Right lobe of liver (tissue), 6 donors: ENCODE data around the gene PYGO2. TPM values are rescaled to one million over a fixed set of nuclear protein-coding genes. Genes with fewer than 3 reads are reported as not detected.

Source experiments
- ATAC-seq, 4 donors: fragments of 200-7000 bp; cut with Tn5 transposase; one replicate each; pipeline ENCODE4 v1.9.1; 2020; ENCODE audit warnings: mild to moderate bottlenecking in 4 of 4, moderate library complexity in 4 of 4
- DNase-seq, 3 donors: peaks; one replicate each; pipeline ENCODE4 v3.0.0-alpha.2; 2020
- H3K27ac ChIP-seq, 3 donors: fragments of 200-600 bp; one replicate each; pipeline ENCODE4 v1.8.0; 2022
- H3K27me3 ChIP-seq, 2 donors: fragments of 200-600 bp; one replicate each; pipeline ENCODE4 v1.8.0; 2022
- H3K36me3 ChIP-seq, 4 donors: fragments of 200-600 bp; sonication (generic) in 1 of 4; one replicate each; pipeline versions ENCODE4 v1.5.1 to v1.8.0; 2017 to 2022; ENCODE audit warnings: control low read depth in 1 of 4
- H3K4me1 ChIP-seq, 4 donors: fragments of 200-600 bp; sonication (generic) in 1 of 4; one replicate each; pipeline versions ENCODE4 v1.5.1 to v1.8.0; 2017 to 2022; ENCODE audit warnings: control low read depth in 1 of 4
- H3K4me3 ChIP-seq, 3 donors: fragments of 200-600 bp; one replicate each; pipeline ENCODE4 v1.8.0; 2022
- H3K9me3 ChIP-seq, 4 donors: fragments of 200-600 bp; sonication (generic) in 1 of 4; one replicate each; pipeline versions ENCODE4 v1.5.1 to v1.8.0; 2017 to 2022; ENCODE audit warnings: control low read depth in 1 of 4
- CTCF ChIP-seq, 4 donors: fragments of 200-600 bp in 3 of 4; fragments of 450-650 bp in 1 of 4; IDR thresholded peaks; one replicate each; pipeline versions ENCODE4 v1.5.1 to v1.8.0; 2016 to 2022; ENCODE audit warnings: antibody characterized with exemption in 4 of 4, mild to moderate bottlenecking in 2 of 4
- POLR2A ChIP-seq: fragments of 450-650 bp; IDR thresholded peaks from one replicate; pipeline ENCODE4 v1.6.1; 2017; ENCODE audit warnings: antibody characterized with exemption, mild to moderate bottlenecking
- WGBS: methylation state at CpG from one replicate; pipeline ENCODE4 v1.1.6; 2018; ENCODE audit warnings: low coverage, low lambda C conversion rate; ENCODE audit not compliant: insufficient coverage; ENCODE audit errors: missing lambda C conversion rate; 5-methylcytosine and 5-hydroxymethylcytosine counted together
- intact Hi-C, 2 donors: fragments of 100-400 bp; cut with DNase I; formaldehyde crosslinking; loops; one replicate each; pipeline versions ENCODE4 v1.11.2 to v1.14.1; 2022
- total RNA-seq, 6 experiments: library from RNA; depleted of rRNA in 2 of 6; stranded (reverse); fragments of >200 nt in 2 of 6; fragmentation: NEBNext Ultra II Directional in 3 of 6; extraction: Animal tissue kit (Norgen Biotek cat#: 25700) in 3 of 6; gene quantifications; one replicate each; pipeline versions ENCODE4 v1.1.0 to v1.2.4, GENCODE V29; 2016 to 2023
- donor health status: DM: no; HTN: yes; CAD: no.
- donor health status: DM: no; HTN: no; CAD: no.
- donor health status: DM: no; HTN: no; CAD: no.
- donor health status: DM: no; HTN: yes; CAD: no.
- donor health status: DM: no; HTN: yes; CAD: no.

The PYGO2 gene
- total RNA-seq, 6 experiments from 2014 or later = 9.1 to 13.5 (median 10.9) TPM

- peak; percentile 86 to 89 (median 86) for ATAC-seq
- DNase-seq = peak; percentile 95 to 98 (median 98)
- peak in 3 of 4 donors; percentile 37 to 54 (median 47) for TF ChIP-seq CTCF (IDR thresholded peaks at IDR 0.05)
- TF ChIP-seq POLR2A = peak; percentile 92
- Histone ChIP-seq H3K27ac (peak within 1 kb of the TSS; percentile 99 to 100 (median 99)), H3K9me3 (no peaks in the 10 kb centered on the region), H3K27me3 (no peaks in the 10 kb centered on the region), H3K4me1 (peaks cover 0 to 28% (median 8%) of the 10 kb centered on the region in 4 donors), H3K4me3 (peak within 1 kb of the TSS; percentile 60 to 76 (median 68)), H3K36me3 (no peaks in the 10 kb centered on the region)
- 0% methylated on average over 21 of the region's 45 CpGs for WGBS
- intact Hi-C loops = no loop called here
These were observed 25.0 kb downstream of the PYGO2 start, which contains the start of gene PMVK for GRCh38 chr1:154936555-154937084. TSS of gene PMVK (minus strand) at chr1:154936719. CDS start at chr1:154936685, 34 bp downstream.

- Histone ChIP-seq H3K36me3 (no peaks in the 10 kb centered on the region), H3K9me3 (no peaks in the 10 kb centered on the region), H3K27me3 (no peaks in the 10 kb centered on the region), H3K4me3 (peak overlapping the region; percentile 60 to 76 (median 68)), H3K27ac (peak overlapping the region; percentile 99 to 100 (median 99)), H3K4me1 (peaks cover 0 to 33% (median 13%) of the 10 kb centered on the region in 4 donors)
- ATAC-seq (no peak), DNase-seq (no peak)
- intact Hi-C loops = no loop called here
- WGBS = 33% methylated on average over 26 of the region's 27 CpGs
- TF ChIP-seq CTCF (IDR thresholded peaks at IDR 0.05) = no peak
- TF ChIP-seq POLR2A = no peak
These were observed 25.6 kb downstream of the PYGO2 start for GRCh38 chr1:154935749-154936554.

- Histone ChIP-seq H3K36me3 (no peaks in the 10 kb centered on the region), H3K4me1 (peaks cover 0 to 33% (median 14%) of the 10 kb centered on the region in 4 donors), H3K27me3 (no peaks in the 10 kb centered on the region), H3K27ac (peak overlapping the region in 1 of 3 donors; percentile 12), H3K4me3 (no peak overlapping the region), H3K9me3 (no peaks in the 10 kb centered on the region)
- intact Hi-C loops = no loop called here
- WGBS = 100% methylated on average over 3 of the region's 5 CpGs
- DNase-seq = no peak
- TF ChIP-seq CTCF (IDR thresholded peaks at IDR 0.05) = no peak
- no peak for TF ChIP-seq POLR2A
- no peak for ATAC-seq
These were observed 27.1 kb downstream of the PYGO2 start for GRCh38 chr1:154934358-154934948.

GRCh38 chr1:154931940-154932487 lies 29.6 kb downstream of the PYGO2 start:
- ATAC-seq = peak; percentile 65 to 75 (median 70)
- Histone ChIP-seq H3K4me1 (peaks cover 0 to 25% (median 14%) of the 10 kb centered on the region in 4 donors), H3K27ac (peak overlapping the region; percentile 59 to 86 (median 66)), H3K36me3 (peaks cover 0 to 14% (median under 1%) of the 10 kb centered on the region in 4 donors), H3K9me3 (no peaks in the 10 kb centered on the region), H3K4me3 (no peak overlapping the region), H3K27me3 (no peaks in the 10 kb centered on the region)
- intact Hi-C loops = no loop called here
- no peak for TF ChIP-seq CTCF (IDR thresholded peaks at IDR 0.05)
- peak; percentile 82 for TF ChIP-seq POLR2A
- WGBS = 32% methylated on average over 7 of the region's 11 CpGs
- DNase-seq = peak; percentile 89 to 96 (median 94)
